Keratinocyte (primary cell): ENCODE data around the gene OSBPL10. TPM values are rescaled to one million over a fixed set of nuclear protein-coding genes. Genes with fewer than 3 reads are reported as not detected.

ENCODE experiments used
- DNase-seq: peaks from one replicate; pipeline ENCODE4 v3.0.0-alpha.2; 2011; ENCODE audit warnings: low read depth, missing footprints, low spot score
- FAIRE-seq: peaks from 2 replicates; lab custom pipeline; 2011; peaks lifted over from hg19 to GRCh38; lab: Jason Lieb, UNC
- H2AFZ ChIP-seq: 2 replicates; pipeline ENCODE4 v1.6.0; 2012; ENCODE audit warnings: low read length, control low read depth, inconsistent platforms; ENCODE audit not compliant: control insufficient read depth
- H3K27ac ChIP-seq: 2 replicates; pipeline ENCODE4 v1.5.1; 2011; ENCODE audit warnings: low read length; ENCODE audit not compliant: control insufficient read depth, insufficient read depth
- H3K27me3 ChIP-seq: 3 replicates; pipeline ENCODE4 v1.6.0; 2011; ENCODE audit warnings: low read length; ENCODE audit not compliant: control insufficient read depth, insufficient read depth; ENCODE audit errors: extremely low read depth
- H3K36me3 ChIP-seq, 2 experiments: 2 replicates in 1 of 2; 3 replicates in 1 of 2; pipeline ENCODE4 v1.5.1; 2011; ENCODE audit warnings: low read length in 2 of 2, mild to moderate bottlenecking in 1 of 2; ENCODE audit not compliant: control insufficient read depth in 2 of 2, insufficient read depth in 2 of 2; ENCODE audit errors: extremely low read depth in 1 of 2
- H3K4me1 ChIP-seq: 3 replicates; pipeline ENCODE4 v1.5.1; 2011; ENCODE audit warnings: low read length; ENCODE audit not compliant: control insufficient read depth, insufficient read depth; ENCODE audit errors: extremely low read depth
- H3K4me2 ChIP-seq: 3 replicates; pipeline ENCODE4 v1.6.0; 2011; ENCODE audit warnings: low read depth, low read length; ENCODE audit not compliant: control insufficient read depth, insufficient read depth; ENCODE audit errors: extremely low read depth
- H3K4me3 ChIP-seq, 3 experiments: fragments of 200-600 bp in 1 of 3; sonication (generic) in 1 of 3; 2 replicates in 2 of 3; 3 replicates in 1 of 3; pipeline ENCODE4 v1.5.1; 2011 to 2016; ENCODE audit warnings: low read length in 3 of 3, mild to moderate bottlenecking in 3 of 3, control low read depth in 2 of 3, inconsistent platforms in 1 of 3, low read depth in 1 of 3, mixed read lengths in 1 of 3, mixed run types in 1 of 3, moderate library complexity in 1 of 3; ENCODE audit not compliant: control insufficient read depth in 2 of 3, insufficient read depth in 2 of 3; ENCODE audit errors: extremely low read depth in 1 of 3
- H3K79me2 ChIP-seq: 2 replicates; pipeline ENCODE4 v1.6.0; 2012; ENCODE audit warnings: low read length; ENCODE audit not compliant: control insufficient read depth, insufficient read depth
- H3K9ac ChIP-seq: 3 replicates; pipeline ENCODE4 v1.6.0; 2011; ENCODE audit warnings: low read length; ENCODE audit not compliant: control insufficient read depth, insufficient read depth; ENCODE audit errors: extremely low read depth
- H3K9me1 ChIP-seq: 3 replicates; pipeline ENCODE4 v1.6.0; 2011; ENCODE audit warnings: low read length; ENCODE audit not compliant: control insufficient read depth, insufficient read depth; ENCODE audit errors: extremely low read depth
- H3K9me3 ChIP-seq: 2 replicates; pipeline ENCODE4 v1.5.1; 2012; ENCODE audit warnings: low read depth, low read length; ENCODE audit not compliant: control insufficient read depth
- H4K20me1 ChIP-seq: 3 replicates; pipeline ENCODE4 v1.6.0; 2011; ENCODE audit warnings: low read length; ENCODE audit not compliant: control insufficient read depth, insufficient read depth; ENCODE audit errors: extremely low read depth
- EZH2 ChIP-seq: IDR thresholded peaks from one replicate; pipeline ENCODE4 v1.6.1; 2012; ENCODE audit warnings: inconsistent platforms, mild to moderate bottlenecking, low read length, moderate library complexity
- dilution Hi-C: fragments of 300-500 bp; cut with MboI; formaldehyde crosslinking; loops from one replicate; pipeline ENCODE4 v1.7.0; 2020; ENCODE audit warnings: low sequenced_read_pairs; ENCODE audit not compliant: extremely low pct_ligation_motif_present
- polyA plus RNA-seq, 5 experiments: library from polyadenylated mRNA; depleted of rRNA in 3 of 5; stranded (reverse) in 3 of 5; stranded (forward) in 1 of 5; unstranded in 1 of 5; fragments of >200 nt; gene quantifications; 1 replicate in 1 of 5; 2 replicates in 3 of 5; 3 replicates in 1 of 5; pipeline versions ENCODE4 v1.2.1 to v1.2.3, GENCODE V29; 2011 to 2012; ENCODE audit warnings: missing spikeins in 2 of 5, low read depth in 1 of 5, low replicate concordance in 1 of 5
- TF ChIP-seq, protein P1 (sequence below), 3 experiments: IDR thresholded peaks in 1 of 3; conservative IDR thresholded peaks in 1 of 3; optimal IDR thresholded peaks in 1 of 3; 2 replicates in 2 of 3; 3 replicates in 1 of 3; pipeline versions ENCODE3 to v1.5.1; 2011; ENCODE audit warnings: low read length in 3 of 3, mild to moderate bottlenecking in 3 of 3, moderate library complexity in 2 of 3, control low read depth in 1 of 3, inconsistent platforms in 1 of 3; ENCODE audit not compliant: insufficient read depth in 2 of 3; ENCODE audit errors: extremely low read depth in 1 of 3

The OSBPL10 gene
- polyA plus RNA-seq, 1 donor (not counting 4 experiments of a cell fraction or from before 2014, with no cell fraction given) = 50.1 TPM

DNA sequence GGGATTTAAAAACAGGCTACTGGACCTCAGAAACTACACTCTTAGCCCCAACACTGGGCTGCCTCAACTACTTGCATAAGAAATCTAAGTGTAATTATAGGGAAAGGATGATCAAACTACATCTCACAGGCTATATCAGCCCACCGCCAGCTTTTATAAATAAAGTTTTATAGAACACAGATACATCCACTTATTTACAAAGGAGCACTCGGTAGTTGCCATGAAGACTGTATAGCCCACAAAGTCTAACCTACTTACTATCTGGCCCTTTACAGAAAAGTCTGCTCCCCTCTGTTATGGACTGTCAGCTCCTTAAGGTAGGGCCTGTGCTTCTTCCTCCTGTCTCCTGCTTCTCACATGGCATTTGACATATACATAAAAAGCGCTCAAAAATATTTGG lies 9.5 kb downstream of the OSBPL10 start:
- H3K9me1 ChIP-seq = no peaks in the 10 kb centered on the region
- no peak overlapping the region for H2AFZ ChIP-seq
- FAIRE-seq (no peak), DNase-seq (no peak)
- no peak overlapping the region for H3K9ac ChIP-seq
- H3K79me2 ChIP-seq = peaks cover 81% of the 10 kb centered on the region
- H3K4me3 ChIP-seq = no peak overlapping the region
- no peaks in the 10 kb centered on the region for H3K9me3 ChIP-seq
- dilution Hi-C loops = no loop called here
- H3K27ac ChIP-seq = no peak overlapping the region
- H3K4me1 ChIP-seq = peaks cover 39% of the 10 kb centered on the region
- no peaks in the 10 kb centered on the region for H3K27me3 ChIP-seq
- peaks cover 4% of the 10 kb centered on the region for H4K20me1 ChIP-seq
- H3K4me2 ChIP-seq = no peak overlapping the region
- H3K36me3 ChIP-seq = peaks cover 0 to 19% of the 10 kb centered on the region in 2 experiments
- TF ChIP-seq EZH2 = no peak
- TF ChIP-seq, protein P1, sequence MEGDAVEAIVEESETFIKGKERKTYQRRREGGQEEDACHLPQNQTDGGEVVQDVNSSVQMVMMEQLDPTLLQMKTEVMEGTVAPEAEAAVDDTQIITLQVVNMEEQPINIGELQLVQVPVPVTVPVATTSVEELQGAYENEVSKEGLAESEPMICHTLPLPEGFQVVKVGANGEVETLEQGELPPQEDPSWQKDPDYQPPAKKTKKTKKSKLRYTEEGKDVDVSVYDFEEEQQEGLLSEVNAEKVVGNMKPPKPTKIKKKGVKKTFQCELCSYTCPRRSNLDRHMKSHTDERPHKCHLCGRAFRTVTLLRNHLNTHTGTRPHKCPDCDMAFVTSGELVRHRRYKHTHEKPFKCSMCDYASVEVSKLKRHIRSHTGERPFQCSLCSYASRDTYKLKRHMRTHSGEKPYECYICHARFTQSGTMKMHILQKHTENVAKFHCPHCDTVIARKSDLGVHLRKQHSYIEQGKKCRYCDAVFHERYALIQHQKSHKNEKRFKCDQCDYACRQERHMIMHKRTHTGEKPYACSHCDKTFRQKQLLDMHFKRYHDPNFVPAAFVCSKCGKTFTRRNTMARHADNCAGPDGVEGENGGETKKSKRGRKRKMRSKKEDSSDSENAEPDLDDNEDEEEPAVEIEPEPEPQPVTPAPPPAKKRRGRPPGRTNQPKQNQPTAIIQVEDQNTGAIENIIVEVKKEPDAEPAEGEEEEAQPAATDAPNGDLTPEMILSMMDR (optimal IDR thresholded peaks at IDR 0.05 in 1 of 3, IDR thresholded peaks at IDR 0.05 in 1 of 3, conservative IDR thresholded peaks at IDR 0.05 in 1 of 3; ENCODE audit: extremely low read depth in 1 of 3, insufficient read depth in 2 of 3, low read length in 3 of 3) = no peak

DNA sequence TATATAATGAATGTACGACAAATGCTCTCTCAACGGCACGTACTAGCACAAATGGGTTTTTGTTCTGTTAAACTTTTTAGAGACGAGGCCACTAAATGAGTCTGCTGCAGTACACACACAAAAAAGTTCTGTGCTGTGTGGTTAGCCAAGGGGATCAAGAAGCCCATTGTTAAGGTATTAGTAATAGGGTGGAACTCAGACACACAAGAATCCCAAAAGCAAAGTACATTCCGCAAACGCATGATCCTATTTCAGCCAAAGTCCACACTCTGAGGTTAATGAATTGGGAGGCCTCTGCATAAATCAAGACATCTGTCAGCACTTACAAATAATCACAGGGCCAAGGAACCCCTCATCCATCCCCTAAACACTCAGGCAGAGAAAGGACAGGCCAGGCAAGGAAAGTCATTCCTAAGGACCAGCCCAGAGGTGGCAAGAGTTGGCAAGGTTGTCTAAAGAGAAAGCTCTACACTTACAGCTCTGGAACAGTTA lies 12.1 kb downstream of the OSBPL10 start:
- Histone ChIP-seq H3K9me3 (no peaks in the 10 kb centered on the region), H3K9ac (peak overlapping the region; percentile 76), H3K4me2 (peak overlapping the region; percentile 96), H2AFZ (no peak overlapping the region), H4K20me1 (no peaks in the 10 kb centered on the region), H3K4me3 (peak overlapping the region; percentile 8 to 63 (median 45)), H3K27me3 (no peaks in the 10 kb centered on the region), H3K79me2 (peaks cover 74% of the 10 kb centered on the region), H3K36me3 (peaks cover 0 to 7% of the 10 kb centered on the region in 2 experiments), H3K9me1 (no peaks in the 10 kb centered on the region), H3K27ac (peak overlapping the region; percentile 99), H3K4me1 (peaks cover 37% of the 10 kb centered on the region)
- peak; percentile 95 for FAIRE-seq
- no peak for TF ChIP-seq EZH2
- dilution Hi-C loops = no loop called here
- peak; percentile 65 for DNase-seq
